NT2/D1 (cell line): ENCODE data around the gene UBAP1.

Experiments used
- SUZ12 ChIP-seq: IDR thresholded peaks from 2 replicates; pipeline ENCODE4 v1.6.1; 2011; ENCODE audit not compliant: insufficient read length, insufficient read depth; ENCODE audit errors: extremely low read depth
- YY1 ChIP-seq: IDR thresholded peaks from 2 replicates; pipeline ENCODE4 v1.6.1; 2011; ENCODE audit not compliant: insufficient read length, insufficient read depth
- ZNF274 ChIP-seq: IDR thresholded peaks from 2 replicates; pipeline ENCODE4 v1.6.1; 2011; ENCODE audit warnings: mild to moderate bottlenecking, low read depth, low read length

DNA sequence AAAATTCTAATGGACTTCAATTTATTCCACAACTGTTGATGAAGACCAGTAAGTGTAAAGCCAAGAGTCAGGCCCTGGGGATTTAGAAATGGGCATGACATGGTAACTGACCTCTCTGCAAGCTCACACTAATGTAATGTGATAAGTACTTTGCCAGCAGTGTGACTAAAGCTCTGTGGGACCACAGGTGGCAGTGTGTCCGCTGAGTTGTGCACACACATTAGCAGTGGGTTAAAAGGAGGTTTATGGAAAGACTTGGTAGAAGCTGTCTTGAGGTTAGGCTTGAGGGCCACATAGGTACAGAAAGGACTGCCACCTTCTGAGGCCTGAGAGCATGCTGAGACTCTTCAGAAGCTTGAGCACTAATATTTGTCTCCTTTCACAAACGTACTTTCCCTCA lies 67.6 kb downstream of the UBAP1 start:
- TF ChIP-seq SUZ12 (no peak), YY1 (no peak), ZNF274 (no peak)
